A549 (cell line): ENCODE data around the gene NPW. TPM values are rescaled to one million over a fixed set of nuclear protein-coding genes. Genes with fewer than 3 reads are reported as not detected.

Source experiments
- ATAC-seq, 2 experiments: fragments of 200-7000 bp in 1 of 2; fragments of >200 bp in 1 of 2; cut with Nextera tagmentation in 1 of 2; cut with Tn5 transposase in 1 of 2; 3 replicates each; pipeline versions ENCODE4 v1.8.0 to v1.9.1; 2018 to 2020; ENCODE audit warnings: mild to moderate bottlenecking in 1 of 2, moderate library complexity in 1 of 2
- CTCF ChIA-PET: fragments of 300-600 bp; sonication (Branson Sonifier 250); formaldehyde crosslinking; extraction: SDS; loops from one replicate; lab custom pipeline; 2021; ENCODE audit warnings: antibody characterized with exemption, inconsistent platforms; lab: Yijun Ruan, JAX
- POLR2A ChIA-PET: fragments of 350-600 bp; formaldehyde crosslinking; extraction: SDS; loops from one replicate; lab custom pipeline; 2021; ENCODE audit warnings: antibody characterized with exemption, inconsistent platforms; lab: Yijun Ruan, JAX
- DNase-seq, 2 experiments: peaks; one replicate each; pipeline versions ENCODE4 v3.0.0 to v3.0.0-alpha.2; 2011 to 2016; ENCODE audit warnings: low read depth in 1 of 2, low spot score in 1 of 2
- FAIRE-seq: peaks from 2 replicates; lab custom pipeline; 2011; peaks lifted over from hg19 to GRCh38; lab: Jason Lieb, UNC
- H3K27ac ChIP-seq, 2 experiments: fragments of >200 bp; sonication (Bioruptor Twin); formaldehyde crosslinking; 3 replicates each; pipeline ENCODE4 v1.5.1; 2016 to 2017
- H3K4me1 ChIP-seq: fragments of >200 bp; sonication (Bioruptor Twin); formaldehyde crosslinking; 3 replicates; pipeline ENCODE4 v1.6.1; 2016
- H3K4me2 ChIP-seq: fragments of >200 bp; sonication (Bioruptor Twin); formaldehyde crosslinking; 3 replicates; pipeline ENCODE4 v1.6.1; 2016
- H3K4me3 ChIP-seq: fragments of >200 bp; sonication (Bioruptor Twin); formaldehyde crosslinking; 3 replicates; pipeline ENCODE4 v1.5.1; 2016
- H3K9me3 ChIP-seq: fragments of >200 bp; sonication (Bioruptor Twin); formaldehyde crosslinking; 3 replicates; pipeline ENCODE4 v1.6.1; 2016
- ATOH8 ChIP-seq: fragments of 250-450 bp; sonication (Bioruptor Pico); IDR thresholded peaks from 2 replicates; pipeline ENCODE4 v1.5.0; 2020; ENCODE audit warnings: low read depth, mild to moderate bottlenecking, moderate library complexity
- CEBPB ChIP-seq, 2 experiments: fragments of >200 bp in 1 of 2; sonication (Bioruptor Twin) in 1 of 2; formaldehyde crosslinking in 1 of 2; IDR thresholded peaks; 2 replicates each; pipeline ENCODE4 v1.6.1; 2012 to 2016
- CHD2 ChIP-seq: fragments of 150-350 bp; IDR thresholded peaks from 2 replicates; pipeline ENCODE4 v1.6.1; 2014; ENCODE audit warnings: low read length; ENCODE audit not compliant: partially characterized antibody
- CHD4 ChIP-seq: fragments of 200-600 bp; sonication (generic); IDR thresholded peaks from 2 replicates; pipeline ENCODE4 v1.6.1; 2016; ENCODE audit warnings: antibody characterized with exemption, mild to moderate bottlenecking, borderline replicate concordance
- E2F6 ChIP-seq: IDR thresholded peaks from 2 replicates; pipeline ENCODE4 v1.6.1; 2012; ENCODE audit warnings: low read depth, borderline replicate concordance
- ELK1 ChIP-seq: fragments of 150-350 bp; IDR thresholded peaks from 2 replicates; pipeline ENCODE4 v1.6.1; 2014; ENCODE audit warnings: low read depth, mild to moderate bottlenecking, low read length
- FOSB ChIP-seq: fragments of 250-450 bp; sonication (Bioruptor Pico); IDR thresholded peaks from 2 replicates; pipeline ENCODE4 v1.5.0; 2020; ENCODE audit warnings: mild to moderate bottlenecking, moderate library complexity
- JUN ChIP-seq, 2 experiments: fragments of >200 bp; sonication (Bioruptor Twin); formaldehyde crosslinking; IDR thresholded peaks; 2 replicates in 1 of 2; 3 replicates in 1 of 2; pipeline ENCODE4 v1.6.1; 2016 to 2017
- MAX ChIP-seq: IDR thresholded peaks from 2 replicates; pipeline ENCODE4 v1.6.1; 2012
- NFE2L2 ChIP-seq: fragments of 150-350 bp; conservative IDR thresholded peaks from 2 replicates; pipeline ENCODE4 v1.6.1; 2014; ENCODE audit warnings: low read length
- NPAS2 ChIP-seq: fragments of 250-450 bp; sonication (Bioruptor Pico); IDR thresholded peaks from 2 replicates; pipeline ENCODE4 v1.8.0; 2022; ENCODE audit warnings: mild to moderate bottlenecking, moderate library complexity, borderline replicate concordance
- PHF8 ChIP-seq: fragments of 200-600 bp; sonication (generic); IDR thresholded peaks from 2 replicates; pipeline ENCODE4 v1.6.1; 2016; ENCODE audit warnings: low read depth, mild to moderate bottlenecking, antibody characterized with exemption, moderate library complexity, borderline replicate concordance
- POLR2A ChIP-seq: IDR thresholded peaks from 2 replicates; pipeline ENCODE4 v1.6.1; 2012; ENCODE audit warnings: mild to moderate bottlenecking, low read length
- RCOR1 ChIP-seq: fragments of 150-350 bp; IDR thresholded peaks from 2 replicates; pipeline ENCODE4 v1.6.1; 2014; ENCODE audit warnings: antibody characterized with exemption, low read length, low read depth
- RFX5 ChIP-seq: fragments of 450-650 bp; IDR thresholded peaks from 2 replicates; pipeline ENCODE4 v1.7.1; 2014; ENCODE audit warnings: antibody characterized with exemption, mild to moderate bottlenecking, moderate library complexity
- SMC3 ChIP-seq: fragments of >200 bp; sonication (Bioruptor Twin); formaldehyde crosslinking; IDR thresholded peaks from 3 replicates; pipeline ENCODE4 v1.6.1; 2018; ENCODE audit warnings: inconsistent platforms
- TFCP2L1 ChIP-seq: fragments of 250-450 bp; sonication (Bioruptor Pico); IDR thresholded peaks from 2 replicates; pipeline ENCODE4 v1.5.0; 2021; ENCODE audit warnings: mild to moderate bottlenecking
- ZC3H11A ChIP-seq: fragments of 450-650 bp; IDR thresholded peaks from 2 replicates; pipeline ENCODE4 v1.6.1; 2014; ENCODE audit warnings: antibody characterized with exemption, mild to moderate bottlenecking
- ZFP36 ChIP-seq: fragments of 450-650 bp; IDR thresholded peaks from 2 replicates; pipeline ENCODE4 v1.6.1; 2014; ENCODE audit warnings: borderline replicate concordance; ENCODE audit not compliant: partially characterized antibody
- ZSCAN20 ChIP-seq: fragments of 250-450 bp; sonication (Bioruptor Pico); IDR thresholded peaks from 2 replicates; pipeline ENCODE4 v1.8.0; 2022; ENCODE audit warnings: mild to moderate bottlenecking, moderate library complexity
- WGBS: methylation state at CpG from one replicate; pipeline ENCODE4 v1.1.6; 2017; ENCODE audit errors: missing lambda C conversion rate; 5-methylcytosine and 5-hydroxymethylcytosine counted together
- polyA plus RNA-seq, 4 experiments: library from polyadenylated mRNA; depleted of rRNA in 3 of 4; stranded (reverse); fragments of >200 nt; fragmentation: RNase III in 1 of 4; extraction: RNeasy Plus Mini Kit Qiagen cat#74134 plus additional on column Dnase treatment in 1 of 4; gene quantifications; 2 replicates in 3 of 4; 3 replicates in 1 of 4; pipeline ENCODE4 v1.2.3, GENCODE V29; 2011 to 2017
- TF ChIP-seq, protein P1 (sequence below): fragments of 200-600 bp; sonication (generic); IDR thresholded peaks from 2 replicates; pipeline ENCODE4 v1.6.1; 2016; ENCODE audit warnings: antibody characterized with exemption, mild to moderate bottlenecking, moderate library complexity
- TF ChIP-seq, protein P2 (sequence below): fragments of >200 bp; sonication (Bioruptor Twin); formaldehyde crosslinking; IDR thresholded peaks from 2 replicates; pipeline ENCODE4 v1.6.1; 2016

NPW gene
- polyA plus RNA-seq, 2 of the 4 experiments (the other 2 are of a cell fraction) = 0.26 to 1.0 TPM

DNA sequence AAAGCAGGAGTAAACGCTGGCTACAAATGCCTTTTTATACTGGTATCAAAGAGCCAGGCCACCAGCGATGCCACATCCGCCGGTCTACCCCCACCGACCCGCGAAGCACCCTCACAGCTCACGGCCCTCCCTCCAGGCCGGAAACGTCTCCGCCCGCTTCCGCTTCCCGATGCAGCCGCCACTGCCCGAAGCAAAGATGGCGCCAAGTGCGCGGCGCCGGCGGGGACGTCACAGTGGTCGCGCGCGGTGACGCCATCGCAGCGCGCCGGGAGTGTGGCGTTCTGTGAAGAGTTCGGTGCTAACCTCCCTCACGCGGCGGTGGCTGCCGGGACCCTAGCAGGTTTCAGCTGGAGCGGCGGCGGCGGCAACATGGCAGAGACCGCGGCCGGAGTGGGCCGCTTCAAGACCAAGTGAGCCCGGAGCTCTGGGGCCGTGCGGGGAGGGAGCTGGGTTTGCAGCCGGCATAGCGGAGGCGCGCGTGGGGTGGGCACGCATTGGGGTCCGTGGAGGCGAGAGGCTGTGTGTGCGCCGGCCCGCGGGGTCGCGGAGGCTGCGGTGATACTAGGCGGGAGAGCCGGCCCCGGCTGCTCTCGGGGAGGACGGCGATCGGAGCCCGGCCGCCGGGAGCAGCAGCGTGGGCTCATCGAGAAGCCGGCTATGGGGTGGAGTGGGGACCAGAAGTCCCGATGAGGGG is 47.6 kb upstream of the NPW start, which contains the start of gene TBL3 (continued):
- TF ChIP-seq, protein P1, sequence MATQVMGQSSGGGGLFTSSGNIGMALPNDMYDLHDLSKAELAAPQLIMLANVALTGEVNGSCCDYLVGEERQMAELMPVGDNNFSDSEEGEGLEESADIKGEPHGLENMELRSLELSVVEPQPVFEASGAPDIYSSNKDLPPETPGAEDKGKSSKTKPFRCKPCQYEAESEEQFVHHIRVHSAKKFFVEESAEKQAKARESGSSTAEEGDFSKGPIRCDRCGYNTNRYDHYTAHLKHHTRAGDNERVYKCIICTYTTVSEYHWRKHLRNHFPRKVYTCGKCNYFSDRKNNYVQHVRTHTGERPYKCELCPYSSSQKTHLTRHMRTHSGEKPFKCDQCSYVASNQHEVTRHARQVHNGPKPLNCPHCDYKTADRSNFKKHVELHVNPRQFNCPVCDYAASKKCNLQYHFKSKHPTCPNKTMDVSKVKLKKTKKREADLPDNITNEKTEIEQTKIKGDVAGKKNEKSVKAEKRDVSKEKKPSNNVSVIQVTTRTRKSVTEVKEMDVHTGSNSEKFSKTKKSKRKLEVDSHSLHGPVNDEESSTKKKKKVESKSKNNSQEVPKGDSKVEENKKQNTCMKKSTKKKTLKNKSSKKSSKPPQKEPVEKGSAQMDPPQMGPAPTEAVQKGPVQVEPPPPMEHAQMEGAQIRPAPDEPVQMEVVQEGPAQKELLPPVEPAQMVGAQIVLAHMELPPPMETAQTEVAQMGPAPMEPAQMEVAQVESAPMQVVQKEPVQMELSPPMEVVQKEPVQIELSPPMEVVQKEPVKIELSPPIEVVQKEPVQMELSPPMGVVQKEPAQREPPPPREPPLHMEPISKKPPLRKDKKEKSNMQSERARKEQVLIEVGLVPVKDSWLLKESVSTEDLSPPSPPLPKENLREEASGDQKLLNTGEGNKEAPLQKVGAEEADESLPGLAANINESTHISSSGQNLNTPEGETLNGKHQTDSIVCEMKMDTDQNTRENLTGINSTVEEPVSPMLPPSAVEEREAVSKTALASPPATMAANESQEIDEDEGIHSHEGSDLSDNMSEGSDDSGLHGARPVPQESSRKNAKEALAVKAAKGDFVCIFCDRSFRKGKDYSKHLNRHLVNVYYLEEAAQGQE = peak; percentile 59; the same call in 1 of the 2 replicates
- TF ChIP-seq, protein P2, sequence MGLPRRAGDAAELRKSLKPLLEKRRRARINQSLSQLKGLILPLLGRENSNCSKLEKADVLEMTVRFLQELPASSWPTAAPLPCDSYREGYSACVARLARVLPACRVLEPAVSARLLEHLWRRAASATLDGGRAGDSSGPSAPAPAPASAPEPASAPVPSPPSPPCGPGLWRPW = no peak
- TF ChIP-seq ZSCAN20 (CRISPR knock-in tag) = no peak
- TF ChIP-seq SMC3 = no peak
- peak; percentile 95 for TF ChIP-seq MAX
- no peak for TF ChIP-seq NPAS2 (CRISPR knock-in tag)
- TF ChIP-seq PHF8 = peak; percentile 77
- TF ChIP-seq E2F6 = peak; percentile 87
- peak; percentile 75 to 94; a peak in 4 of 5 replicates for TF ChIP-seq JUN (IDR thresholded peaks at IDR 0.05)
- no peak for TF ChIP-seq RFX5
- no peak for TF ChIP-seq CEBPB (IDR thresholded peaks at IDR 0.05)
- peak; percentile 88 for TF ChIP-seq POLR2A

- Histone ChIP-seq H3K4me3 (peak overlapping the region; percentile 65), H3K4me1 (peaks cover 17% of the 10 kb centered on the region), H3K9me3 (no peaks in the 10 kb centered on the region), H3K27ac (peak overlapping the region; percentile 98 to 99), H3K4me2 (peak overlapping the region; percentile 94)
- DNase-seq (no peak), ATAC-seq (peak; percentile 37 to 68; a peak in 3 of 6 replicates), FAIRE-seq (no peak)
- CTCF ChIA-PET = interaction anchor here (0.8 to 1.7 kb wide), 2 partner anchors 9 to 31 kb away, joined by 3 to 8 read pairs; partner anchors contain the start of gene NOXO1
- no peak for TF ChIP-seq ELK1
- no peak for TF ChIP-seq CHD2
- no peak for TF ChIP-seq ATOH8
- no peak for TF ChIP-seq ZFP36
- TF ChIP-seq RCOR1 = no peak
- no peak for TF ChIP-seq TFCP2L1
- TF ChIP-seq ZC3H11A = no peak
- TF ChIP-seq NFE2L2 = no peak
- no peak for TF ChIP-seq FOSB (CRISPR knock-in tag)
- no peak for TF ChIP-seq CHD4
- no peak for TF ChIP-seq E2F6
- 1% methylated on average over 18 of the region's 22 CpGs for whole genome bisulfite sequencing
- POLR2A ChIA-PET = interaction anchor here (1.3 to 1.6 kb wide), 2 partner anchors 9 to 12 kb away, joined by 8 to 13 read pairs; partner anchors contain the start of gene NOXO1
Measured at GRCh38 chr16:1972490-1972877, 47.1 kb upstream of the NPW start.
